Ectodermal cell (in vitro differentiated cells): Measurements from ENCODE around the gene TACC3. TPM values are rescaled to one million over a fixed set of nuclear protein-coding genes. Genes with fewer than 3 reads are reported as not detected.
A peak's percentile ranks its signal among the peaks of the same experiment; 100 is the strongest.

Experiments
- H3K27ac ChIP-seq: 2 replicates; pipeline ENCODE4 v1.7.0; 2013; ENCODE audit warnings: mild to moderate bottlenecking, low read depth, low read length; ENCODE audit not compliant: insufficient read depth, poor library complexity, severe bottlenecking
- H3K27me3 ChIP-seq: 2 replicates; pipeline ENCODE4 v1.7.0; 2013; ENCODE audit warnings: mild to moderate bottlenecking, low read length; ENCODE audit not compliant: insufficient read depth, control insufficient read depth, poor library complexity, severe bottlenecking
- H3K36me3 ChIP-seq: one replicate; pipeline ENCODE4 v1.7.0; 2013; ENCODE audit warnings: low read length; ENCODE audit not compliant: control insufficient read depth, insufficient read depth
- H3K4me1 ChIP-seq: one replicate; pipeline ENCODE4 v1.7.0; 2013; ENCODE audit warnings: low read length; ENCODE audit not compliant: control insufficient read depth, insufficient read depth
- H3K4me3 ChIP-seq: 2 replicates; pipeline ENCODE4 v1.7.0; 2013; ENCODE audit warnings: low read depth, low read length, control low read depth; ENCODE audit not compliant: insufficient read depth
- H3K9me3 ChIP-seq: 2 replicates; pipeline ENCODE4 v1.7.0; 2013; ENCODE audit warnings: mild to moderate bottlenecking, low read length, moderate library complexity; ENCODE audit not compliant: control insufficient read depth
- WGBS, 2 experiments: methylation state at CpG; one replicate each; pipeline ENCODE4 v1.1.7; 2013; ENCODE audit warnings: missing lambda C conversion rate in 2 of 2; 5-methylcytosine and 5-hydroxymethylcytosine counted together
- polyA plus RNA-seq, 4 experiments: library from polyadenylated mRNA; stranded (reverse); fragments of 50-300 nt; gene quantifications; one replicate each; pipeline ENCODE4 v1.2.3, GENCODE V29; 2013

The TACC3 gene
- polyA plus RNA-seq (2013, experiment 1 of 4) = 159 TPM
- polyA plus RNA-seq (2013, experiment 2 of 4) = 136 TPM
- polyA plus RNA-seq (2013, experiment 3 of 4) = 143 TPM
- 141 TPM for polyA plus RNA-seq (2013, experiment 4 of 4)

GRCh38 chr4:1721003-1721665 is at the start of gene TACC3, which contains the start of gene TMEM129:
Gene TACC3, plus strand, starts transcription at chr4:1721521. Its CDS starts 1,901 bp downstream, at chr4:1723422.
Gene TMEM129, minus strand, starts transcription at chr4:1721323. Its CDS starts 486 bp downstream, at chr4:1720837.
- H3K36me3 ChIP-seq = peaks cover 19% of the 10 kb centered on the region

GRCh38 chr4:1673671-1674070 is 47.6 kb upstream of the TACC3 start:
- no peaks in the 10 kb centered on the region for H3K9me3 ChIP-seq
- H3K36me3 ChIP-seq = no peaks in the 10 kb centered on the region
- no peak overlapping the region for H3K4me3 ChIP-seq
- no peak overlapping the region for H3K27ac ChIP-seq
- no peaks in the 10 kb centered on the region for H3K27me3 ChIP-seq
- WGBS, 2 experiments = 87 to 90% methylated on average over 20 of the region's 20 CpGs
- no peaks in the 10 kb centered on the region for H3K4me1 ChIP-seq

More at GRCh38 chr4:1721003-1721665, at the start of gene TACC3, which contains the start of gene TMEM129:
- H3K27me3 ChIP-seq = no peaks in the 10 kb centered on the region
- no peaks in the 10 kb centered on the region for H3K9me3 ChIP-seq
- peak within 1 kb of the TSS; percentile 89 for H3K4me3 ChIP-seq
- peak within 1 kb of the TSS; percentile 36 for H3K27ac ChIP-seq
- WGBS, 2 experiments = 0% methylated on average over 73 to 82 of the region's 83 CpGs
- H3K4me1 ChIP-seq = peaks cover 25% of the 10 kb centered on the region

GRCh38 chr4:1674682-1675081 is 46.6 kb upstream of the TACC3 start:
- Histone ChIP-seq H3K27me3 (no peaks in the 10 kb centered on the region), H3K27ac (no peak overlapping the region), H3K4me3 (no peak overlapping the region), H3K4me1 (no peaks in the 10 kb centered on the region), H3K9me3 (no peaks in the 10 kb centered on the region), H3K36me3 (no peaks in the 10 kb centered on the region)
- WGBS, 2 experiments = 66 to 69% methylated on average over 9 of the region's 9 CpGs

DNA sequence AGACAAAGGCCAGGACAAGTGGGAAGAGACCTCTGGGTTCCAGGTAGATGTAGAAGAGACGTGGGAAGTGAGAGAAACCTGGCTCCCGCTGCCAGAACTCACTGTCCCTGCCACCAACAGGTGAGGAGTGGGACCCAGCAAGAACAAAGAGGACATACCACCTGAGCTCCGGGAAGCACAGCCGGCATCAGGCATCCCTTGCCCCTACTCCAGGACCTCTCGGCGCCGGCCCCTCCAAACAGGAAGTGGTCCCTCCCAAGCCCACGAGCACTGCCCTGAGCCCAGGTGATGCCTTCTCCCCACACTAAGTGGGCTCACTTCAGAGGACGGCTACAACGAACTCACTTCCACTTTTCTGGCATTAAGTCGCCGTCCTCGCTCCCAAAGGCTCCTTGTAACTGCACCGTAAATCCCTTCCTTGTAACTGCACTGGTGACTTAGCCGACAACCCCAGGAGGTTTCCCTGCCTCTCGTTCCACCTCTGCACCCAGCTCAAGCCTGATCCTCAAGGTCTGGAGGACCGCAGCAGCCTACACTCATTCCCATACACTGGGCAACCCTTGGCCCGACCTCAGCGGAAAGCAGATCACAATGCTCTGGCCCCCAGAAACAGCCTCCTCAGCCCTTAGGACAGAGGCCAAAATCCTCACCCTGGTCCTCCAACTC is 46.1 kb upstream of the TACC3 start:
- H3K9me3 ChIP-seq = no peaks in the 10 kb centered on the region
- H3K36me3 ChIP-seq = no peaks in the 10 kb centered on the region
- no peak overlapping the region for H3K27ac ChIP-seq
- no peak overlapping the region for H3K4me3 ChIP-seq
- H3K4me1 ChIP-seq = no peaks in the 10 kb centered on the region
- H3K27me3 ChIP-seq = no peaks in the 10 kb centered on the region
- 92 to 93% methylated on average over 19 of the region's 19 CpGs for WGBS, 2 experiments

DNA sequence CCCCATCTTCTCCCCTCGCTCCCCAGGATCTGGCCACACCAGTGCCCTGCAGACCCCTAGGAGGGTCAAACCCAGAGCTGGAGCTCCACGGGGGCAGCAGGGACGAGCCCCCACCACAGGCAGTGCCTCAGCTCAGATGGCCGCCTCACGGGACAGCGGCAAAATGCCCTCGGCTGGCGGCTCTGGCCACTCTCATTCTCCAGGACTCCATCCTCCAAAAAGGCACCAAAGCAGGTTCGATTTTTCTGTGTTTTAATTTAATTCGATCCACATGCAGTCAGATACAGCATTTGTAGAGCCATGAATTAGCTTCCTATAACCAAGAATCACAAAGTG is 45.6 kb upstream of the TACC3 start:
- Histone ChIP-seq H3K9me3 (no peaks in the 10 kb centered on the region), H3K27me3 (no peaks in the 10 kb centered on the region), H3K4me3 (no peak overlapping the region), H3K27ac (no peak overlapping the region), H3K4me1 (no peaks in the 10 kb centered on the region), H3K36me3 (no peaks in the 10 kb centered on the region)
- 82 to 84% methylated on average over 10 of the region's 10 CpGs for WGBS, 2 experiments

DNA sequence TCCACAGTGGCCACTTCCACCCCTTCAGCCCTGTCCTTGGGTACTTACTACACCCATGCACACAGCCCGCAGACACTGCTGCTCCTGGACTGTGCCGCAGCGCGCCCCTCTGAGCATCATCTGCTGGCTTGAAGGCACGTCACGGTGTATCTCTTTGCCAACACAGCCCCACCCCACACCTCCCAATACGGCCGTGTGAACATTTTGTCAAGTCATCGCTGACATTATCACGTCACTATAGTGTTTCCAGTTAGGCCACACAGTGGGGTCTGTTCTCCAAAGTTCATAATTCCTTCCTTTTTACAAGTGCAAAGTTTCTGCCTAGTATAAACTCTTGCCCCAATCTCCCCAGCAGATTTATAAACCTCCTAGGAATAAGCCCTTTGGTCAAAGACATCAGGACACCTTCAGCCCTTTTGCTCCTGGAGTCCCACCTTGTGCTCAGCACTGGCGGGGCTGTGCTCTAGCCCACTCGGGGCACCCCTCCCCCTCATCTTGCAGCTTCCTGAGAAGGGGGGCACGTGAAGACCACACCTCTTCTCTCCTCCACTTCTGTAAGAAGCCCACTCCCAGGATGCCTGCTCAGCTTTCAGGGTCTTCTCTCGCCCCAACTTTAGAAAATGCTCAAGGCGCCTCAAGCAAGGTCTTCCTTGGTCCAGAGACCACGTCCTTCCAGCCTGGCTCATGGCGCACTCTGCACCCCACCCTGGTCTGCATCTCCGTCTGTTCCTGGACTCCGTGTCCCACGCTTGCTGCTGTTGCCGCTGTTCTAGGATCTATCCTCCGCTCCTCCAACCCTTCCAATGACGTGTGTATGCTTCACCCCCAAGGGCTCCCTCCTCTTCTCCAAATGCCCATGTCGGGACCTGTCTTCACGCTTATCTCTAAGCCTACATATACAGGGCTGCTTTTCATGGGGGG is 44.5 kb upstream of the TACC3 start:
- no peak overlapping the region for H3K27ac ChIP-seq
- no peaks in the 10 kb centered on the region for H3K36me3 ChIP-seq
- no peak overlapping the region for H3K4me3 ChIP-seq
- WGBS, 2 experiments = 82 to 86% methylated on average over 24 to 25 of the region's 25 CpGs
- no peaks in the 10 kb centered on the region for H3K27me3 ChIP-seq
- H3K9me3 ChIP-seq = no peaks in the 10 kb centered on the region
- H3K4me1 ChIP-seq = no peaks in the 10 kb centered on the region

GRCh38 chr4:1678244-1678643 is 43.1 kb upstream of the TACC3 start:
- H3K4me3 ChIP-seq = no peak overlapping the region
- H3K36me3 ChIP-seq = no peaks in the 10 kb centered on the region
- WGBS, 2 experiments = 89 to 91% methylated on average over 5 of the region's 5 CpGs
- no peak overlapping the region for H3K27ac ChIP-seq
- peaks cover 8% of the 10 kb centered on the region for H3K4me1 ChIP-seq
- H3K9me3 ChIP-seq = no peaks in the 10 kb centered on the region
- peaks cover 12% of the 10 kb centered on the region for H3K27me3 ChIP-seq

- H3K4me3 ChIP-seq = peak overlapping the region; percentile 47
- no peaks in the 10 kb centered on the region for H3K36me3 ChIP-seq
- H3K9me3 ChIP-seq = no peaks in the 10 kb centered on the region
- H3K4me1 ChIP-seq = peaks cover 10% of the 10 kb centered on the region
- no peak overlapping the region for H3K27ac ChIP-seq
- peaks cover 19% of the 10 kb centered on the region for H3K27me3 ChIP-seq
- 78 to 84% methylated on average over 13 of the region's 13 CpGs for whole genome bisulfite sequencing, 2 experiments
Measured at GRCh38 chr4:1682860-1683259, 38.5 kb upstream of the TACC3 start.

DNA sequence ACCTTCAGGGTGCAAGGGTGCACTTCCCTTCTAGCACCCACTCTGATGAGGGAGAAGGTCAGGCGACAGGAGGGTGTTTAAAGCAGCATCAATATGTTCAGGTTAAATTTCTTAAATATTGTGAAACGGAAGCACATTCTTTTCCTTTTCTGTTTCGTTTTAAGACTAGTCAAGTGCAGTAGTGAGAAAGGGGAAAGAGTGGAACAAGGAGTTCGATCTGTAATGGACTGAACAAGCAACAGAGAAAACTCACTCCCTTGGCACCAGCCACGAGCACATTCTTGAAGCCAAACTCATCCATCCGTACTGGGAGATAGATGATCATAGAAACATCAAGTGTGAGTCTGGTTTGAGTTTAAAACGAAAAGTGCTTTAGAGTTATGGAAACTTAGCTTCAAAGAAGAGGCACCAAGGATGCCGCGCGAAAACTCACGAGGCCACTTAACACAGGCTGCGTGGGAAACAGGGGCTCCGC is 38.0 kb upstream of the TACC3 start:
- Histone ChIP-seq H3K4me1 (peaks cover 10% of the 10 kb centered on the region), H3K4me3 (peak overlapping the region; percentile 47), H3K27me3 (peaks cover 19% of the 10 kb centered on the region), H3K36me3 (no peaks in the 10 kb centered on the region), H3K27ac (no peak overlapping the region), H3K9me3 (no peaks in the 10 kb centered on the region)
- WGBS, 2 experiments = 31 to 33% methylated on average over 13 of the region's 13 CpGs
